ENCODE measurements around the gene ANKS1B. TPM values are rescaled to one million over a fixed set of nuclear protein-coding genes. Genes with fewer than 3 reads are reported as not detected.

ANKS1B gene
- polyA plus RNA-seq, 12 donors = 1.5 to 4.0 (median 2.7) TPM; not detected in 2

DNA sequence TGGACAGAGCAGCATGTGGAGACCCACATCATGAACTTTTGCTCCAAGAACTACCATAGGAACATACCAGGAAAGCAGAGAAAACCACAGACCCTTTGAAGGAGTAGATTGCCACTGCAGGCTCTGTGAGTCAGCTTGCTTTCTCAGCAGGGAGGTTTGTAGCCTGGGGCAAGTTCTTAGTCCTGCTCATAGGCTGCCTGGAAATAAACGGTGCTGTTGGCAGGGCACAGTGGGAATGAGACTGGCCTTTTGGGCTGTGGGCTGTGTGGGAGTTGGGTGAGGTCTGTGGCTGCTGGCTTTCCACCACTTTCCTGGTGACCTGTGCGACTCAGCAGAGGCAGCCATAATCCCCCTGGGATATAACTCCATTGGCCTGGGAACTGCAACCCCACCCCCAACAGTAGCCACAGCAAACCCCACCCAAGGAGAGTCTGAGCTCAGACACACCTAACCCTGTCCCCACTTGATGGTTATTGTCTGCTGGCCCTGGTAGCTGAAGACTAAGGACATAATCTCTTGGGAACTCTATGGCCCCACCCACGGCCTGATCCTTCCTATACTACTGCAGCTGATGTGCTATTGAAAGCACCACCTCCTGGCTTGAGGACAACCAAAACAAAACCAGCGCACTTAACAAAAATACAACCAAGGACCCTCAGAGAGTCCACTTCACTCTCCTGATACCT, 529.2 kb downstream of the ANKS1B start:
- DNase-seq = no peak

DNA sequence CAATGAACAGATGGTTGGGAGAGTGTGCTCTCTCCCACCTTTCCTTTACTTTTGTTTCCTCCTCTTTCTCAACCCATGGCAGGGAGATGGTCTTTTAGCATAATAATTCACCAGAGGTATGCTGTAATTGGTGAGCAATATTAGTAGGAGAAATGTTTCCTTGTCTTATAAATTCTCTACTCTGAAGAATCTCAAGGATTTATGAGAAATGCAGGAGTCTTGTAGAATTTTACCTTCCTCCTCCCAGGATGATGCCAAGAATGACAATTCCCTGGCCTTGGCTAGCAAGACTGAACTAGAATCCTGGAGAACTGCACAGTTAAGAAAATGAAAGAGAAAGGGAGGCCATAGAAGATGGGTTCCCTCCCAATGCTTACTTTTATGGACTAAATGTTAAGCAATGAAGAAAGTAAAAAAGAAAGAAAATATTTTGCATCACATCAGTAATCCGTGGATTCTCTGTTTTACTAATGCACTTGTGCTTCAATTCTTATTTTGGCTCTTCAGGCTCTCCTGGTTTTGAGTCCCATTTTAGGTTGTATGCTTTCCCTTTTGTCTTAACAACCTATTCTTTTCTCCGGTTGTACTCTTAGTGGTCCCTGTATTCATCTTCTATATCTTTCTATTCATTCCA, 530.1 kb downstream of the ANKS1B start:
- no peak for DNase-seq

DNA sequence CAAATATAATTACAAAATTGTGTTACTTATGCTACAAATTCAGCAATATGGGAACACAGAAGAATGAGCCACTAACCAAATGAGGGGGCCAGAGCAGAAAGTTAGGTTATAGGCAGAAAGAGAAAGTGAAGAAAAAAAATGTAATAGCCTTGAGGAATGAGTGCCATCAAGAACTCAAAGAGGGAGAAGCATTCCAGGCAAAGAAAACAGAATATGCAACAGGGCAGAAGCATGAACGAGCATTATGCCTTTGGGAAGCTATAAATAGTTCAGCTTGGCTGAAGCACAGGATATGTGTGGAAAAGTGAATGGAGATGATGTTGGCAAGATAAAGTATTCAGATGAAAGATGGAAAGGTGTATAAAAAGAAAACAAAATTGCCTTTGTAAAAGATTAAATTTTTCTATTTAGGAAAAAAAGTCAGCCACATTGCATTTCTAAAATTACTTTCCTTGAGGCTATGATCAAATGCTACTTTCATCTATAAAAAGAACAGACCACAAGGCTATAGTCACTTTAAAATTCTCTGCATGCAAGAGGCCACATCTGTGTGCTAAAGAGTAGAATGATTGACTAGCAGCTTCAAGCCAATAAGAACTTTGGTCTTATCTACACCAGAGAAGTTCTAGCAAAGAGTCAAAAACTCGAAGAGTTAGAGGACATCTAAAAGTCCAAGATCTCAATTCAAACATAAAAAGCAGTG, 530.7 kb downstream of the ANKS1B start:
- DNase-seq = no peak

DNA sequence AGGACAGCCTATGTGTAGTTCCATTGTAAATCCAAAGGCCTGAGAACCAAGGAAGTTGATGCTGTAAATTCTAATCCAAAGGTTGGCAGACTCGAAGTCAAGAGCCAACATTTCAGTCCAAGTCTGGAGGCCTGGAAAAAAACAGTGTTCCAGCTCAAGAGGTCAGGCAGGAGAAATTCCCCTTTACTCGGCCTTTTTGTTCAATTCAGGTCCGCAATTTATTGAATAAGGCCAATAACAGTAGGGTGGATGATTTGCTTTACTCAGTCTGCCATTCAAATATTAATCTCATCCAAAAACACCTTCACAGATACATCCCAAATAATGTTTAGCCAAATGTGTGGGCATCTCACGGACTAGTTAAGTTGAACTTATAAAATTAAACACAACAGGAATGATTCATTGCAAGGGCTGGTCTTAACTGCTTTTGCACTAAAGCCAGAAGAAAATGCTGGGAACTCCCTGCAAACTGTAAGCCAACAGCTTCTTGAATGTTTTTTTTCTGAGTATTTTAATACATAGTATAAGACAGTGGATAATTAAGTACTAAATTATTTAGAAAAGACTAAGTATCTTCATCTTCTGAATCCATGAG, 534.6 kb downstream of the ANKS1B start:
- no peak for DNase-seq

DNA sequence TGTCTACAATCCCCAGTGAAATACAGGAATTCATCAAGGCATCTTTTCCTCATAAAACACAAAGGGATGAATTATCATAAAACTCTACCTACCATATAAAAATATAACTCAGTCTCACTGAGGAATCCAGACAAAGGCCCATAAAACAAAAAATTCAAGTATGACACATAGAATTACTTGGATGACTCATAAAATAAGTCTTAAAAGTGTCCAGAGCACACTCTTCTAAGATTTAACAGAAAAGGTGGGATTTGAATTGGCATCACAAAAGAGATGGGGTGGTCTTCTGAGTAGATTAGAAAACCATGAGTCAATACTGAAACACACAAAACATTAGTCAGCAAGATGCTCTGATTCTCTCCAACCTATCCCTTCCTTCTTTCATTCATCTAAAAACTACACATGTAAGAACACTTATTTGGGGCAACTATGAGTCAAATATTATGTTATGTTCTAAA, 539.8 kb downstream of the ANKS1B start:
- DNase-seq = no peak

DNA sequence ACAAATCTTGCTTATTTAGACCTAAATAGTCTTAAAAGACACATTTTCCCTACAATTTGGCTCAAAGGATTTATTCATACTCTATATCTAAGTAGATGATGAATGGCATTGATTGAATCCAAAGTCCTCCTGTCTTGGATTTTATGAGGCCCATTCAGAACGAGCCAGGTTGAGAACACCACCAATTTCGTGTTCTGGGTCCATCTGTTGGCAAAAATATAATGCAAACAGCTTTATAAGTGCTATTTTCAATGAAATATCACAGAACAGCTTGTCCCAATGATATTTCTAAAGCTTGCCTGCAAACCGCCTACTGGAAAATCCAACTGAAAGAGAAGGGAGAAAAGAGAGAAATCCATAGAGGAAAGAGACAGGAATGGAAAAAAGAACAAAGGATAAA, 542.0 kb downstream of the ANKS1B start:
- DNase-seq = no peak

DNA sequence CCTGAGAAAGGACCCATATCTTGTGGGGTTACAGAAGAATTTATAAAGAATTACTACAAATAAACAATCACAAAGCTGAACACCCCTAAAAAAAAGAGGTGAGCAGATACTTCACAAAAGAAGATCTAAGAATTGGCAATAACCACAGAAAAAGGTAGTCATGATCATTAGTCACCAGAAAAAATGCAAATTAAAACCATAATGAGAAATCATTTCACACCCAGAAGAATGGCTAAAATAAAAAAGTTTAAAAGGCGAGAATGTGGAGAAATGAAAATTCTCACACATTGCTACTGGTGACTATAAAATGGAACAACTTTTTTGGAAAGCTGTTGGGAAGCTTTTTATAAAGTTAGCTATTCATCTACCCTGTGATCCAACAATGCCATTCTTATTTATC, 545.3 kb downstream of the ANKS1B start:
- no peak for DNase-seq

DNA sequence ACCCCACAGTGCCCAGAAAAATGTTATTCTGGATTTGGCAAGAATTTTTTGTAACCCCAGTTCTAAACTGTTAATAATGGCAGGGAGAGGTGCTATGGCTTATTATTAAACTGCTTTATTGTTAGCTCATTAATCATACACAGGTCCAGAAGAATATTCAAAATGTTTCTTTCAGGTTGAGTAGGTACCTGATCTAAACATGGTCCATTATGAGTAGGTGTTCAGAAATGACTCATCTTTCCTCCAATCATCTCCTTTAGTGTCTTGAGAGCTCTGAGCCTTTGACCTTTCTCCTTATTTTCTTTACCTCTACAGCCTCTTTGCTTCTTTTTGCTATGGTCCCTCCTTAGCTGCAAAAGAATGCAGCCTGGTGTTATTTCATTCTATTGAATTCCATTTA, 548.2 kb downstream of the ANKS1B start:
- DNase-seq = no peak

DNA sequence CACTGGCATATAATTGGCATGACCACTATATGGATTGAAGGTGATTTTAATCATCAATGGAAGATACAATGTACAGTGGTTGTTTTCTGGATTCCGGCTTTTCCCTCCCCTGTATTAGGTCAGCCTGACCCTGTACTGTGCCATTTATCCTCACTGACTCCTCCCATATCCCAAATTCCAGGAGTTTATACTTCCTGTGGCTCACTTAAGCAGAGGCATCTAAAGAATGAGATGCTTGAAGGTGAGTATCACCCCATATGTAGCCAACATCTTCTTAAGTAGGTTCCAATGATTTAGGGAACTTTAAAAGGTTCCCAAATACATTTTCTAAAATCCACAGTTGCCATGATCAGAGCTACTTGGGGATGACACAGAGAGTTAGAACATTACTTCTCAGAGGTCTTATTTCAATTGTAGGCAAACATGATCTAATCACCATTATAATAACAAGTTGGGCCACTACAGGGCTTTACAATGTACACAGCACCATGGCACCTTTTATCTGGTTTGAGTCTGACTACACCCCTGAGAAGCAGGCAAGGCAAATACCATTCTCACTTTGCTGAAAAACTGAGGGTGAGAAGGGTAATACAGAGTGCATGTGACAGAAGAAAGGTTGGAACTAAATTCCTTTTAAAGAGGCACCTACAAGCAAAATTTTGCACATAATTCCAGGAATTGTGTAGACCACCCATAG, 549.5 kb downstream of the ANKS1B start:
- DNase-seq = no peak

DNA sequence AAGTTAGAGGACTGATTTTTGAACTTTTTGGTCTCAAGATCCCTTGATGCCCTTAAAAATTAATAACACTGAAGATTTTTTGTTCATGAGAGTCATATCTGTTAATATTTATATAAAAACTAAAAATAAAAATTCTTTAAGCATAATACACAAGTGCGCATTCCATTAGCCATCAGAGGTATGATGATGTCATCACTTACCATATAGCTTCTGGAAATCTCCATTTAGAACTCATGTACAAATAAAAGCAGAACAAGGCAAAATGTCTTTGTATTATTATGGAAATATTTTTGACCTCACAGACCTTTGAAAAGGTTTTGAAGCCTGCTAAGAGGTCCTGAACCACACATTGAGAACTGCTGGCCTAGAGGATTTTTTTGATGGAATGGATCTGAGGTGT, 551.6 kb downstream of the ANKS1B start:
- DNase-seq = no peak

DNA sequence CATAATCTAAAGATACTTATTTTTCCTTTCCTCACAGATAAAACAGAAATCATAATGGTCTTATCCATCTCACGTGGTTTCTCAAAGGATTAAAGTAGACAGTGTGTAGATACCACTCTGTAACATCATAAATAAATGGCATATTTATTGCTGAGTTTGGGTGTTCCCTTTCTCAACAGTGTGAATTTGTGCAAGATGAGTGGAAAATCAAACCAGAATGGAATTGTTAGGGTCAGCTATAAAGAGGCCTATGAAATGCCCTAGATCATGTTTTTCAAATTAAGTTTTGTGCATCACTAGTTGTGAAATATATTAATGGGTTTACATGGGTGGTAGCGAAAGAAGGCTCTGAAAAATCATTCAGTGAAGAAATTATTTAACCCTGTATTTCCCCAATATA, 553.5 kb downstream of the ANKS1B start:
- DNase-seq = no peak

DNA sequence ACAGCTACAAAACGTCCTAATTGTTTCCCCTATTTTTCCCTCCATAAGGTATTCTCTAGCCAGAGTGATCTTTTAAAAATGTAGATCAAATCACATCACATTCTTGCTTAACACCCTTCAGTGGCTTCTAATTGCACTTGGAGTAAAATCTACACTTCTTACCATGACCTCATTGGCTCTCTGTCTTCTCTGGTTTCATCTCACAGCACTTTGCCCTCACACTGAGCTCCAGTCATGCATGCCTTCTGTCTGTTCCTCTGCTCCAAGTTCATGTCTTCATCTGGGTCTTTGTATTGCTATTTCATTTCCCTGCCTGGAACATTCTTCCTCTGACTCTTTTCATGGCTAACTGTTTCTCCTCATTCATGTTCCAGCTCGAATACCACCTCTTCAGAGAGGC, 557.6 kb downstream of the ANKS1B start:
- no peak for DNase-seq

DNA sequence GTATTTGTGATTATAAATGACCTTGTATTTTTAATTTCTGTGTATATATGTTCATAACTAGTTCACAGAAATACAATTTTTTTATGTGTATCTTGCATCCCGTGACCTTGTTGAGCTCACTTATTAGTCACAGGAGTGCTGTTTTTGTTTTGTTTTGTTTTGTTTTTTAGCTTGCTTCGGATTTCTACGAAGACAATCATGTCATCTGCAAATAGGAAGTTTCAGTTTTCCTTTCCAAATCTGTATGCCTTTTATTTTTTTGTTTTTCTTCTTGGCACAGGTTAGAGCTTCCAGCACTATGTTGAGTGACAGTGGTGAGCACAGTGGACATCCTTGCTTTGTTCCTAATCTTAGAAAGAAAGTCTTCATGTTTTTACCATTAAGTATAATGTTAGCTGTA, 566.4 kb downstream of the ANKS1B start:
- DNase-seq = no peak

DNA sequence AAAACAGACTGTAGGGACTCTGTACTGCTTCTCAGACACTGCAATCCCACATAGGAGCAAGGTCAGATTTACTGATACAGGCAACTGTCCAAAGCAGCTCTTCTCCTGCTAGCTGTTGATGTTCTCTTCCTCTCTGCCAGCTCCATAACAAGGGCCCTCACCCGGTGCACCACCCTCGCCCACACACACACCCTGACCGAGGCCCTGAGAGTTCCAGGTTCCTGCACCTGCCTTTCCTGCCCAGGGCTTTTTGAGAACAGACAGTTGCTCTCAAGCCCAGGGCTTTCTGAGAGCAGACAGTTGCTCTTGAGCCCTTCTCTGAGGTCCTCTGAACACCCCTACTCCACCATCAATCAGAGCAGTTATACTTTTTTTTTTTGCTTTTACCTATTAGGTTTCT, 571.0 kb downstream of the ANKS1B start:
- no peak for DNase-seq

DNA sequence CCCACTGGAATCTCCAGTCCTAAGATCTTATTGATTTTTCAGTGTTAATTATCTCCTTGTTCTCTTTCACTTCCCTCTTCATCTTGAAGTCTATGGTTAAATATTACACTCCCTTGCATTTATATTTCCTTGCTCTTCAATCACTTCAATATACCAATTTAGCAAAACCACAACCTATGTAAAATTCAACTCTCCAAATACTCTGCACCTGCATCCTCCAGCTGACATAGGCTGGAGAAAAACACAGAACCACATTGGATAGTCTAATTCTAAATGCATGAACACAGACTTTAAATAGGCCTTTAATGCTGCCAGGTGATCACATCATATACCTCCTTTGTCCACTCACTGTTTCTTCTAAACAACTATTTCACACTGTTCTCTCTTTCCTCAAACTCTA, 591.0 kb downstream of the ANKS1B start:
- DNase-seq = no peak

DNA sequence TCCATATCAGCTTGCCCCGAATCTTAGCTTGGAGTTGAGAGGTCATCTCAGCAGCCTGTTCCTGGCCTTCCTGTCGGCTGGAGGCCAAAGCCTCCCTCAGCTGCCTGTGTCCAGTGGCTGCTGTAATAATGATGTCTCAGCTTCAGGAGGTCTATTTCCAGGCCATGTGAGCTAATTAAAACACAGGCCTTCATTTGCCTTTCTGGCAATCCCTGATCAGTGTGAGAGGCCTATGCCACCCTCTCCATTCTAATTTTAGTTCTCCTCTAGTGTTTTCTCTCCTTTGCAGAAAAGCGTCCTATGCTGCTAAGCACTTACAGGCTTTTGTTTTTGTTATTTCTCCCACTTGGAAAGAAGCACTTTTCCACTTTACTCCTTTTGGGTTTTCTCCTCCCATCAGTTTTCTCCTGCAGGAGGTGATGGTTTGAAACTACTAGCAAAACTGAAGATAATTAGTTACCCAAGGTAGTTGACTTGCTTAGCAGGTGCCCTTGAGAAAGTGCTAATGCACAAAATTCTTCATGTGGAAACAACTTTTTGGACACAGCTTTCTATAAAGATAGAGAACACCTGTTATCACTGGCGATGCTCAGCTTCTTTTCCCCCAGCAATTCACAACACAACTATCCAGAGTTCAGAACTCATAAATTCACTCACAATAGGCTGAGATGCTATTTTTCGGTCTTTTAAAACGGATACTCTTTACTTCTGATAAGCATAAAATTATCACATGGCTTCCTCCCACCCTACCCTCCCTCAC, 592.5 kb downstream of the ANKS1B start:
- DNase-seq = no peak

DNA sequence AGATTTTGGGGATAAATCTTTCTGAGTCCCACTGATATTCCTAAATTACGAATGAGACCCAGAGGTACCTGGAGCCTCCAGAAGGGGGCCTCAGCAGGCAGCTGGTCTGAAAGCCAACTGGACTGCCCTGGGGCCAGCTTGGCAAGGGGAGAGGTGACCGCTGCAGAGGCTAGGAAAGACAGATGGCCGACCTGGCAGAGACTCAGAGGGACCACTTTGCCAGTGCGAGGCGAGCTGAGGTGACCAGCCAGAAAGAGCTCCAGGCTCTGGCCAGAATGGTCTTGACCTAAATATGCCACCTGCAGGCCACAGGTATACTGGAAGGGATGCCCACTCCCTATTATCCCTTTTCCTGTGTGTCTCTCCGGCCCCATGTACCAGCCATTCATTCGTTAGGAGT, 594.0 kb downstream of the ANKS1B start:
- no peak for DNase-seq

DNA sequence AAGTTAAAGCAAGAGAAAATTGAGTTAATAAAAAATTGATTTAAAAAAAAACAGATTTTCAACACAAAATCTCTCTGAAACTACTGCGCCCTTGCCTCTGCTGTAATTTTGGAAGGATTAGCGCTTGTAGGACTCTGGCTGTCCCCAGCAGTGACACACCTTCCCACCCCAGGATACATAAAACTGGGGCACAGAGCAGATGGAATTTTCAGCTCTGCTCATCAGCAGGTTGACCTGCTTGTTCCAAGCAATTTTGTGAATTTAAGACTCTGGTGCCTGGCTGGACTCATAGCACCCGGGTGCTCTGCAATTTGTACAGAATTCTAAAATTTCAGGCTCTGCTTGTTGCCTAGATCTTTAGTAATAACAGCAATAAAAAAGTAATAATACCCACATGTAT, 595.0 kb downstream of the ANKS1B start:
- no peak for DNase-seq

DNA sequence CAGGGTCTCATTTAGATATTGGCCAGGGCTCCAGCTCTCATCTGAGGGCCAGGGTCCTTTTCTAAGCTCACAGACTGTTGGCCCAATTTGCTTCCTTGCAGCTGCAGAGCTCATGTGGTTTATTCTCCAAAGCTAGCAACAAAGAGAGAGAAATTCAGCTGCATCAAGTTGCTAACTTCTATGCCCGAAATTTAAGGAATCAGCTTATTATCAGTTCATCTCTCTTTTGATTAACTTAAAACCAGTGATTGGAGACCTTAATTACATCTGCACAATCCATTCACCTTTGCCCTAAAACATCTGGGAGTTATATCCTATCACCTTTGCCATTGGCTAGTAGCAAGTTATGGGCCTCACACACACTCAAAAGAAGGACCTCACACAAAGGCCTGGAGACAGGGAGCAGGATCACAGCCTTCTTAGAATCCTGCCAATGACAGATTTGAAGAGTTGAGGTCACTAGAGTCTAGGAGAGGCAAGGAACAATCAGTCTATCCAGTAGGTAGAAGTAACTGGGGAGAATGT, 596.0 kb downstream of the ANKS1B start:
- DNase-seq = no peak

DNA sequence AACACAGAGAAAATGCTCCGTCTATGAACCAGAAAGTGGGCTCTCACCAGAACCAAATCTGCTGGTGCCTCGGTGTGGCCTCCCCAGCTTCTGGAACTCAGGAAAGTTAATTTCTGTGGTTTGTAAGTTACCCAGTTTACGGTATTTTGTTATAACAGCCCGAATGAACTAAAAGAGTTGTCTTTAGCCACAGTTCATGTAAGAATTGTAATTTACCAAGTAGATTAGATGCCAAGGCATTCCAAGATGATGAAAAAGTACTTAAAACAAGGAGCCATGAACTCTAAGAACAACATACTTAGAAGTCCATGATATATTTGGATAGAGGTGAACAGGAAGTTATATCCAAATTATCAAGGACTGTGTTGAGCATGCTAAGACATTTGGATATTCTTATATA, 597.1 kb downstream of the ANKS1B start:
- no peak for DNase-seq

DNA sequence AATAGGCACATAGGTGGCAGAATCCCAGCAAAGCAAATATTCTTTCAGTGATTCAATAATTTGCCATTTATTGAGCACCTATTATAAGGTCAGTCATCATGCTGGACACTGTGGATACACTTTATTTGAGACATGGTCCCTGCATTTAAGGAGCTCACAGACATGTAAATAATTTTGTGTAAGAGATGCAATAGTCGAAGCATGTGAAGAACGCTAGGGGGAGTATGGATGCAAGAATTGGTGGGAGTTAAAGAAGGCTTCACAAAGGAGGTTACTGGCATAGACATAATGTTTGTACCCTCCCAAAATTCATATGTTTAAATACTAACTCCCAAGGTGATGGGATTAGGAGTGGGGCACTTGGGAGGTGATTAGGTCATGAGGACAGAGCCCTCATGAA, 597.8 kb downstream of the ANKS1B start:
- no peak for DNase-seq
